GM19025 (cell line): ENCODE data around the gene STRN3.

Experiments
- ATAC-seq: cut with Tn5 transposase; IDR thresholded peaks from one replicate; pipeline ENCODE4 v1.9.1; 2021; ENCODE audit warnings: mild to moderate bottlenecking, low read depth, moderate library complexity; ENCODE audit not compliant: unreplicated experiment

The STRN3 gene

GRCh38 chr14:30882431-30882830 is 143.7 kb downstream of the STRN3 start:
- ATAC-seq: no peak

- no peak for ATAC-seq
Observed at GRCh38 chr14:30876692-30877091, 149.5 kb downstream of the STRN3 start.

GRCh38 chr14:30875788-30876053 is 150.5 kb downstream of the STRN3 start:
- no peak for ATAC-seq

- peak; percentile 20 for ATAC-seq
Observed at GRCh38 chr14:30874999-30875787, 151.0 kb downstream of the STRN3 start.

DNA sequence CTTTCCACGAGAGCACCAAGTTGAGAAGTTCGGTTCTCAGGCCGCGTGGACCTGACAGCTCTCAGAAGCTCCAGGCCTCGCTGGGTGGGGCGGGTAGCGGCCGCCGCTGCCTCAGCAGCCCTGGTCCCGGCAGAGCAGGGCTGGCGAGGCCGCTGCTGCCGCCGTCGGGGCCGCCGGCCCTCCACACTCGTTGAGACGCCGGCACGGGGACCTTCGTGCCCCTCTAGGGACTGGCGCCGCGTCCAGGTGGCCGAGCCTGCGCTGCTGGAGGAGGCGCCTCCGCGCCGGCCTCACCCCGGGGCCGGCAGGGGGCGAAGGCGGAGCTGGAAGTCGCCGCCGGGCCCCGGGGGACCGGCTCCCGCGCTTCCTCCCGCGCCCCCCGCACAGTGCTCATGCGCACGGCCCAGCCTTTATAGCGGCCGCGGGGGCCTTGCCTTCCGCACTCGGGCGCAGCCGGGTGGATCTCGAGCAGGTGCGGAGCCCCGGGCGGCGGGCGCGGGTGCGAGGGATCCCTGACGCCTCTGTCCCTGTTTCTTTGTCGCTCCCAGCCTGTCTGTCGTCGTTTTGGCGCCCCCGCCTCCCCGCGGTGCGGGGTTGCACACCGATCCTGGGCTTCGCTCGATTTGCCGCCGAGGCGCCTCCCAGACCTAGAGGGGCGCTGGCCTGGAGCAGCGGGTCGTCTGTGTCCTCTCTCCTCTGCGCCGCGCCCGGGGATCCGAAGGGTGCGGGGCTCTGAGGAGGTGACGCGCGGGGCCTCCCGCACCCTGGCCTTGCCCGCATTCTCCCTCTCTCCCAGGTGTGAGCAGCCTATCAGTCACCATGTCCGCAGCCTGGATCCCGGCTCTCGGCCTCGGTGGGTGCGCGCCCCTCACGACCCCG is 151.8 kb downstream of the STRN3 start, which contains the start of gene COCH:
COCH (plus strand) TSS at position 440 of the 879 bp plus-strand sequence; CDS start at position 820, 380 bp downstream.
- ATAC-seq: peak; percentile 80

DNA sequence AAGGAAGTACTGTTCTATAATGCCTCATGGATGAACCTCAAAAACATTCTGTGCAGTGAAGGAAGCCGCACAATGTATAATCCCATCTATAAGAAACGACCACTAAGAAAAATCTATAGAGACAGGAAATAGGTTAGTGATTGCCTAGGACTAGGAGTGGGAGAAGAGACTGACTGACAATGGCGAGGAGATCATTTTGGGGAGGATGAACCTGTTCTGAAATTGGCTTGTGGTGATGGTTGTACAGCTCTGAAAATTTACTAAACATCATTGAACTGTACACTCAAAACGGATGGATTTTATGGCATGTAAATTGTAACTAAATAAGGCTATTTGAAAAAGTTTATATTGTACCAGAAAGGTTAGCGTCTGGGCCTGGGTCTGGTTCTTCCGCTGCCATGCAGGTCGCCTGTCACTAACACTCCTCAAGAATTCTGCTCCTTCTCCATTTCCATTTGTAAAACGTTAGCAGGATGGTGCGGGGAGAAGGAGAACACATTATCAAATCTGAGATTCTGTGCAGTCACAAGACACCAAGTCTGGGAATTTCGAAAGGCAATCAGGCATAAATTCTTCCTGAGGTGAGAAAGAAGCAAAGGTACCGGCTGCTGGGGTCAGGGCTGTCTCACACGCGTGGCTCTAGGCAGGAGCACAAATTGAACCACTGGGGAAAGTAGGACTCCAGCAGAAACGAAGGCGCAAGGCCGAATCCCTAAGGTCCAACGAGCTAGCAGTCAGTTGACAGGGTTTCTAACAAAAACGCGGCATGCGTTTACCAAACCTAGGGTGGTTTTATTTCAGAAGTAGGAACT is 152.7 kb downstream of the STRN3 start:
- ATAC-seq: no peak

- no peak for ATAC-seq
Observed at GRCh38 chr14:30872602-30873001, 153.6 kb downstream of the STRN3 start.

DNA sequence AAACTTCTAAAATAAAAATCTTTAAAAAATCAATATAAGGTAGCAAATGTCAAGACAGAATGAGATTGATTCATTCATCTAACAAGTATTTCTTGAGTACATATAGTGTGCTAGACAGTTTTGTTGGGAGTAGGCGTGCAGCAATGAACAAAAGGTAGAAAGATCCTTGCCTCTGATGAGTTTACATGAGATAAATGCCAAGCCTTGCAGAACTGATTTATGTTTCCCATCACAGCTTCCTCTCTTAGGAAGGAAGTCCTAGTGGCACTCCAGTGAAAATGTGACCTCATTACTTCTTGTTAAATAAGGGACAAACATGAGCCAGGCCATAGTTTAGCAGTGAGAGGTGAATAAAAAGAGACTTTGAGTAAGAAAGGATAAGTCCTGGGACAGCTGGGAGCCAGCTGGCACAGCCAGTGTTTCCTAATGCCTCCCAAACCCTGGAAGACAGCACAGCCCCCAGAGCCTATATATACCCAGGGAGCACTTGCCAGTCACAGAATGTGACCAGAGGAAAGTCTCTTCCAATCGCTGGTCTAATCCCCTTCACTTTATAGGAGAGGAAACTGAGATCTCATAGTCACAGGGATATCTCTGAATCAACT is 156.5 kb downstream of the STRN3 start:
- no peak for ATAC-seq

- no peak for ATAC-seq
Observed at GRCh38 chr14:30868736-30869135, 157.4 kb downstream of the STRN3 start.

- no peak for ATAC-seq
Observed at GRCh38 chr14:30864934-30865333, 161.2 kb downstream of the STRN3 start.

- no peak for ATAC-seq
Observed at GRCh38 chr14:30861200-30861599, 165.0 kb downstream of the STRN3 start.

- peak; percentile 86 for ATAC-seq
Observed at GRCh38 chr14:30855345-30856037, 170.7 kb downstream of the STRN3 start.

DNA sequence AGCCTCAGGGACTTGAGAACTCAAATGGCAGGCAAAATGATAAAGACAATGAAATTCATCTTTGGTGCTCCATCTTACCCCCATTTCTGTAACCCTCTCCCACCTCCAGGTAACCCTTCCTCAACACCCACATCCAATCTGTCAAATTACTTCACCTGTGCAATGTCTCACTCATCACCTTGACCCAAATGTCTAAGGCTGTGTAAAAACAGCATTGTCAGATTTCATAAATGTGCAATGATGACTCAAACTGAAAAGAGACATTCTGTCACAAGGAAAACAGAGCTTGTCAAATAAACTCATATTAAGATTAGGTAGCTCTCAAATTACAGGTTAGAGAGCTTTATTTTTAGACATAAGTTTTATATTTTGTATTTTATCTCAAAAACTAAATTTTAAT is 171.7 kb downstream of the STRN3 start:
- no peak for ATAC-seq

DNA sequence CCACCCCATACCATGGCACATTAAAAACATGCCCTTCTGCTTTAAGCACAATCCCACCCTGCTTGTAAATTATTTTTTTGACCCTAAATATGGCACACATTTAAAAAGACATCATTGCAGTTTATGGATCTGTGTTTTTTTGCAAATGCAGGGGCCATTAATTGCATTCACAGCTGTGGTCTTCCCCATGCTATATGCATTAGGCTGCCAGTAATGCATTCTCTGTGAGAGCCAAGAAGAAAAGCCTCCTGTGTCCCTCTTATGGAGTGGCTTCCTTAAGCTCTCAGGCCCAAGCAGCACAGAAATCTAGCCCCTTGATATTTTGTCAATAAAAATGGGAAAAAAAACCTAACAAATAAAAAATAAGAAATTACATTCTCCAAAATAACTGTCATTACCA is 172.2 kb downstream of the STRN3 start:
- ATAC-seq: no peak

DNA sequence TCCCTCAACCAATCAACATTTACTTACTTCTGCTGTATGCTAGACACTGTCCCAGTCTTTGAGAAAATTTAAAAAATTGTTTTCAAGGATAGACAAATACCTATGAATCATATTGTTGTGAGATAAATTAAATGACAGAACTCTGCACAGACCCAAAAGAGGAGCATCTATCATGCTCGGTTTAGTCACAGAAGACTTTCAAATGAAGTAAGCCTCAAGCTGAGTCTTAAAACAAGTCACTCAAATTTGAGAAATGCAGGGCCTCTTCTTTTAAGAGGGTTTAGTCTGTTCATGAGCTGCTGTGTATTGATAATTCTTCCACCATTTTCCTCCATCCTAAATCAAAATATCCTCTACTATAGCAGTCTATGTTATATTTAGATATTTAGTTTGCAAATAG is 176.2 kb downstream of the STRN3 start:
- ATAC-seq: no peak

GRCh38 chr14:30849354-30849753 is 176.8 kb downstream of the STRN3 start:
- peak; percentile 90 for ATAC-seq

GRCh38 chr14:30848449-30849240 is 177.5 kb downstream of the STRN3 start:
- no peak for ATAC-seq
